HG03457 (cell line): ENCODE results near the gene CELF6.
"Not testable (repeated sequence)": the region's sequence is repeated elsewhere in the genome, so short reads cannot be mapped to it uniquely, and the experiment has no call there.

Experiments used
- ATAC-seq: cut with Tn5 transposase; IDR thresholded peaks from one replicate; pipeline ENCODE4 v1.9.1; 2021; ENCODE audit warnings: moderate number of reproducible peaks; ENCODE audit not compliant: unreplicated experiment

The CELF6 gene

GRCh38 chr15:72318408-72318942, 1.5 kb downstream of the CELF6 start:
- ATAC-seq = no peak

- ATAC-seq = no peak
Observed at GRCh38 chr15:72315706-72316370, 4.1 kb downstream of the CELF6 start.

- no peak for ATAC-seq
Observed at GRCh38 chr15:72313881-72314280, 6.1 kb downstream of the CELF6 start.

- ATAC-seq = no peak
Observed at GRCh38 chr15:72313448-72313840, 6.5 kb downstream of the CELF6 start.

- no peak for ATAC-seq
Observed at GRCh38 chr15:72312605-72313447, 7.1 kb downstream of the CELF6 start.

GRCh38 chr15:72307026-72307425, 12.9 kb downstream of the CELF6 start:
- ATAC-seq = no peak

- no peak for ATAC-seq
Observed at GRCh38 chr15:72306211-72306785, 13.7 kb downstream of the CELF6 start.

- ATAC-seq = no peak
Observed at GRCh38 chr15:72304596-72304995, 15.4 kb downstream of the CELF6 start.

GRCh38 chr15:72302955-72303354, 17.0 kb downstream of the CELF6 start:
- no peak for ATAC-seq

GRCh38 chr15:72289597-72290325, 30.2 kb downstream of the CELF6 start:
- ATAC-seq = no peak

- ATAC-seq = no peak
Observed at GRCh38 chr15:72288796-72289596, 31.0 kb downstream of the CELF6 start.

GRCh38 chr15:72285927-72286516, 33.9 kb downstream of the CELF6 start:
- no peak for ATAC-seq

GRCh38 chr15:72285402-72285801, 34.6 kb downstream of the CELF6 start:
- no peak for ATAC-seq

- no peak for ATAC-seq
Observed at GRCh38 chr15:72284781-72285180, 35.2 kb downstream of the CELF6 start.

GRCh38 chr15:72281713-72282112, 38.2 kb downstream of the CELF6 start:
- no peak for ATAC-seq

GRCh38 chr15:72280751-72281150, 39.2 kb downstream of the CELF6 start:
- no peak for ATAC-seq

- no peak for ATAC-seq
Observed at GRCh38 chr15:72278737-72279136, 41.2 kb downstream of the CELF6 start.

- ATAC-seq = no peak
Observed at GRCh38 chr15:72276326-72276700, 43.6 kb downstream of the CELF6 start.

- not testable (repeated sequence) for ATAC-seq
Observed at GRCh38 chr15:72275635-72276325, 44.2 kb downstream of the CELF6 start.
